Osteocyte (in vitro differentiated cells): ENCODE results near the gene SLA2. TPM values are rescaled to one million over a fixed set of nuclear protein-coding genes. Genes with fewer than 3 reads are reported as not detected.

ENCODE experiments used
- DNase-seq: peaks from one replicate; pipeline ENCODE4 v3.0.0; 2021; ENCODE audit warnings: mixed read lengths; ENCODE audit not compliant: unreplicated experiment; ENCODE audit errors: extremely low spot score
- H3K27ac Mint-ChIP-seq: one replicate; pipeline ENCODE4 v1.8.0; 2021; ENCODE audit warnings: mild to moderate bottlenecking, mixed read lengths; ENCODE audit not compliant: unreplicated experiment
- H3K27me3 Mint-ChIP-seq: one replicate; pipeline ENCODE4 v1.8.0; 2021; ENCODE audit warnings: mixed read lengths; ENCODE audit not compliant: unreplicated experiment
- H3K36me3 Mint-ChIP-seq: one replicate; pipeline ENCODE4 v1.8.0; 2021; ENCODE audit warnings: mixed read lengths; ENCODE audit not compliant: unreplicated experiment
- H3K4me1 Mint-ChIP-seq: one replicate; pipeline ENCODE4 v1.8.0; 2021; ENCODE audit warnings: mixed read lengths; ENCODE audit not compliant: unreplicated experiment
- H3K4me3 Mint-ChIP-seq: one replicate; pipeline ENCODE4 v1.8.0; 2021; ENCODE audit warnings: mild to moderate bottlenecking, moderate library complexity, mixed read lengths; ENCODE audit not compliant: unreplicated experiment
- H3K9me3 Mint-ChIP-seq: one replicate; pipeline ENCODE4 v1.8.0; 2021; ENCODE audit warnings: mixed read lengths; ENCODE audit not compliant: unreplicated experiment
- CTCF ChIP-seq: fragments of 200-600 bp; sonication (generic); IDR thresholded peaks from 2 replicates; pipeline ENCODE4 v1.5.0; 2021; ENCODE audit warnings: antibody characterized with exemption, mild to moderate bottlenecking, moderate library complexity
- total RNA-seq: library from RNA; stranded (reverse); gene quantifications from 2 replicates; pipeline ENCODE4 v1.2.1, GENCODE V29; 2021

The SLA2 gene
- total RNA-seq, 1 donor from 2014 or later = not detected

DNA sequence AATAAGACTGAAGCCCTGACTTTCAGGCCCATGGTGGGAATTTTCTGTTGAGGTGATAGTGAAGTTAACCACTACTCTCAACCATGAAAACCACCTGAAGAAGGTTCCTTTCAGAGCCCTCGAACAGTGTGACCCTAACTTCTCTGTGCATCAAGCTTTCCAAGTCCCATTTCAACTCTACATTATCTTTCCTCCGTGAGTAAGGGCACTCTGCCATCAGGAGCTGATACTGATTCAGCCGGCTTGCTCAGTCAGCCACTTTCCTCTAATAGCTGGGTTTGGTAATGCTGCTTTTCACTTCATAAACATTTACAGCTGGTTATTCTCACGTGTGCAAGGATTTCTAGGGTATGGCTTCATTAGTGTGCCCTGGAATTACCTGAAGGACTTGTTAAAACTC, 10.7 kb upstream of the SLA2 start:
- Mint-ChIP-seq H3K4me1 (no peaks in the 10 kb centered on the region), H3K27me3 (no peaks in the 10 kb centered on the region), H3K9me3 (no peaks in the 10 kb centered on the region), H3K27ac (no peak overlapping the region), H3K36me3 (peaks cover 16% of the 10 kb centered on the region), H3K4me3 (no peak overlapping the region)
- no peak for DNase-seq
- no peak for TF ChIP-seq CTCF

DNA sequence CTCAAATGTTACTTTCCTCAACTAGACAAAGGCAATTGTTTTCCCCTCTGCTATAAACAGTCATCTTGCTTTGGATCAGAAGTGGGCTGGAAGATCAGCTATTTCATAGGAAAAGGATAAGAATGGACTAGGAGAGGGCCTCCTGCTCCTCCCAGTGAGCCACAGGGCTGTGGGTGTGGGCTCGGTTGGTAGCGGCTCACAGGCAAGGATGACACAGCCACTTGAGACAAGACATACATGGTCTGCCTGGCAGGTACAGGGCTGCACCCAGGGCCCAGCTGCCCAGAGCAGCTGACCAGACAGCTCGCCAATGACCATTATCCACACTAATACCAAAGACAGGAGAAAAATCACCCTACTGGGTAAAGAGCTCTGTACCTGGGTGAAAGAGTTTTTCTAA, 9.0 kb upstream of the SLA2 start:
- TF ChIP-seq CTCF = no peak
- Mint-ChIP-seq H3K27me3 (no peaks in the 10 kb centered on the region), H3K36me3 (peaks cover 17% of the 10 kb centered on the region), H3K27ac (no peak overlapping the region), H3K9me3 (no peaks in the 10 kb centered on the region), H3K4me3 (no peak overlapping the region), H3K4me1 (no peaks in the 10 kb centered on the region)
- no peak for DNase-seq

DNA sequence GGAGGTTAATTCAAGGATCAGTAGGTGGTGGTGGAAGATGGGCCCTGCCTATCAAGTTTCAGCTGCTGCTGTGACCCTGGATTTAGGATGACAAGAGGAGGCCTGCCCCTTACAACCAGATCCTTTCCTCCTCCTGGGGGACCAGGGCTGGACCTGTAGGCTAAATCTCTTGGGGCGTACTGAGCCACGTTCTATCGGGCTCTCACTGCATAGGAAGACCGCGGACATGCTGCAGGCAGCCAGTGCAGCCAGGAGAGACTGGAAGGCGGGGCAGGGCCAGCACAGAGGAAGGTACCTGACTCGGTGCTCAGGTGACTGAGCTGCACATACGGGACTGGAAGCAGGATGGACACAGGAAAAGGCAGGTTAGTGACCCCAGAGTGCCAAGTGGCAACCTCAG, 8.5 kb upstream of the SLA2 start:
- no peaks in the 10 kb centered on the region for H3K9me3 Mint-ChIP-seq
- no peak overlapping the region for H3K27ac Mint-ChIP-seq
- H3K4me1 Mint-ChIP-seq = no peaks in the 10 kb centered on the region
- no peaks in the 10 kb centered on the region for H3K27me3 Mint-ChIP-seq
- peaks cover 17% of the 10 kb centered on the region for H3K36me3 Mint-ChIP-seq
- no peak for TF ChIP-seq CTCF
- H3K4me3 Mint-ChIP-seq = no peak overlapping the region
- no peak for DNase-seq

- Mint-ChIP-seq H3K36me3 (peaks cover 17% of the 10 kb centered on the region), H3K4me3 (no peak overlapping the region), H3K27ac (no peak overlapping the region), H3K27me3 (no peaks in the 10 kb centered on the region), H3K4me1 (no peaks in the 10 kb centered on the region), H3K9me3 (no peaks in the 10 kb centered on the region)
- no peak for DNase-seq
- no peak for TF ChIP-seq CTCF
Observed at GRCh38 chr20:36653456-36653855, 7.5 kb upstream of the SLA2 start.

DNA sequence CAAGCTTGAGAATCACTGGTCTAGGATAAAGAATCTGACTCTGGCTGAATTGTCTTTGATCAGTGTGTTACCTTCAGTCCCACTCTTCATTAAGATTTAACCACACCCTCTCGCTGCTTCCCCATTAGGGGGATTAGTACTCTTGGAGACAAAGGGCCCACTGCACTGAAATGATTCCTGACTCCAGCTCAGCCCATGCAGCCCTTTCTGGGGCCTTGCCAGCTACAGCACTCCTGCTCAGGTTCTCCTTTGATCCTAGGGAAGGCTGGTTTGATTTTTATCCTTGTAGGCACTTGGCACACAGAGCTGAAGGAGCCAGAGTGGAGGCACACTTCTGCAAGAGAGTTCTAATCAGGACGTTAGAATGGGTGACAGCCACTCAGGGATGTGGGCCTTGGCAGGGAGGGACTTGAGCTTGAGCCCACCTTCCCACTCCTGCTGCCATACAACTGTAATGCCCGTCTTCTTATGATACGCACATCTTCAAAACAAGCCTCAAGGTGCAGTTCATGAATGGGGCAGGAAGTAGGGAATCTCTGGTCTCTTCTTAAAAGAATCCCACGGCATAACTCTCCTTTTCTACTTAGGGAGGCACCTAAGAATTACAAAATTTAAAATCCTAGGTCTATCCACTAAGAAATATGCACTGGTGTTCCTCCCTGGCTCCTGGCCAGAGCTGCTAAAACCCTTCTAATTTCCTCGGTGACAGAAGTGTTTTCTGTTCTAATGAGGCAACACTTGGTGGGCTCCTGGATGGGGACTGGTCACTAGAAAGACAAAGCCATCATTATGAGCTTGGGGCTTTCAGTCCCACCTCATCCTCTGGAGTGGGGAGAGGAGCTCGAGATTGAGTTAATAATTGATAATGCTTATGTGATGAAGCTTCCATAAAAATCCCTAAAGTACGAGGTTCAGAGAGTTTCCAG, 1.5 kb upstream of the SLA2 start:
- no peaks in the 10 kb centered on the region for H3K27me3 Mint-ChIP-seq
- H3K36me3 Mint-ChIP-seq = peaks cover 5% of the 10 kb centered on the region
- no peaks in the 10 kb centered on the region for H3K9me3 Mint-ChIP-seq
- no peak for TF ChIP-seq CTCF
- no peak overlapping the region for H3K27ac Mint-ChIP-seq
- no peak overlapping the region for H3K4me3 Mint-ChIP-seq
- no peak for DNase-seq
- H3K4me1 Mint-ChIP-seq = no peaks in the 10 kb centered on the region
